H9 (cell line): ENCODE measurements around the gene OXSR1. TPM values are rescaled to one million over a fixed set of nuclear protein-coding genes. Genes with fewer than 3 reads are reported as not detected.

ENCODE experiments used
- DNase-seq: peaks from one replicate; pipeline ENCODE4 v3.0.0-alpha.2; 2017
- H2AFZ ChIP-seq: one replicate; pipeline ENCODE4 v1.6.1; 2013; ENCODE audit warnings: mild to moderate bottlenecking, low read length, control low read depth, moderate library complexity
- H2AK5ac ChIP-seq: 2 replicates; pipeline ENCODE4 v1.6.1; 2013; ENCODE audit warnings: low read length, control low read depth, mixed read lengths; ENCODE audit not compliant: insufficient read length
- H2BK120ac ChIP-seq: one replicate; pipeline ENCODE4 v1.6.1; 2013; ENCODE audit warnings: low read depth, mild to moderate bottlenecking, low read length, control low read depth, inconsistent platforms; ENCODE audit not compliant: poor library complexity, severe bottlenecking
- H2BK12ac ChIP-seq: 2 replicates; pipeline ENCODE4 v1.6.1; 2013; ENCODE audit warnings: low read length, control low read depth, mixed read lengths, low read depth; ENCODE audit not compliant: insufficient read length
- H2BK15ac ChIP-seq: 2 replicates; pipeline ENCODE4 v1.6.1; 2013; ENCODE audit warnings: low read depth, low read length, control low read depth
- H2BK20ac ChIP-seq: one replicate; pipeline ENCODE4 v1.6.1; 2013; ENCODE audit warnings: low read depth, mild to moderate bottlenecking, low read length, control low read depth, inconsistent platforms; ENCODE audit not compliant: poor library complexity, severe bottlenecking
- H2BK5ac ChIP-seq: 2 replicates; pipeline ENCODE4 v1.6.1; 2013; ENCODE audit warnings: low read length, control low read depth, mixed read lengths; ENCODE audit not compliant: insufficient read length
- H3K14ac ChIP-seq: 2 replicates; pipeline ENCODE4 v1.6.1; 2013; ENCODE audit warnings: low read length, control low read depth; ENCODE audit not compliant: insufficient read depth
- H3K18ac ChIP-seq: 2 replicates; pipeline ENCODE4 v1.6.1; 2013; ENCODE audit warnings: low read depth, mild to moderate bottlenecking, mixed read lengths, low read length, control low read depth; ENCODE audit not compliant: insufficient read length
- H3K23ac ChIP-seq: 2 replicates; pipeline ENCODE4 v1.6.1; 2013; ENCODE audit warnings: low read length, control low read depth, mixed read lengths, low read depth; ENCODE audit not compliant: insufficient read length
- H3K23me2 ChIP-seq: 2 replicates; pipeline ENCODE4 v1.6.1; 2013; ENCODE audit warnings: low read depth, mild to moderate bottlenecking, mixed read lengths, low read length, control low read depth; ENCODE audit not compliant: insufficient read length, poor library complexity, severe bottlenecking
- H3K27ac ChIP-seq: 2 replicates; pipeline ENCODE4 v1.5.1; 2013; ENCODE audit warnings: low read length, control low read depth, mixed read lengths, low read depth; ENCODE audit not compliant: insufficient read length
- H3K27me3 ChIP-seq: 2 replicates; pipeline ENCODE4 v1.6.1; 2013; ENCODE audit warnings: low read length, control low read depth, inconsistent platforms; ENCODE audit not compliant: insufficient read depth
- H3K4ac ChIP-seq: 2 replicates; pipeline ENCODE4 v1.6.1; 2013; ENCODE audit warnings: low read depth, mild to moderate bottlenecking, control low read depth, inconsistent platforms, low read length, moderate library complexity
- H3K4me1 ChIP-seq: 2 replicates; pipeline ENCODE4 v1.6.1; 2013; ENCODE audit warnings: low read length, control low read depth, inconsistent platforms; ENCODE audit not compliant: insufficient read depth
- H3K4me2 ChIP-seq: 2 replicates; pipeline ENCODE4 v1.6.1; 2013; ENCODE audit warnings: low read length, control low read depth, mixed read lengths; ENCODE audit not compliant: insufficient read length, insufficient read depth
- H3K56ac ChIP-seq: 2 replicates; pipeline ENCODE4 v1.6.1; 2013; ENCODE audit warnings: low read depth, mild to moderate bottlenecking, mixed read lengths, low read length, control low read depth; ENCODE audit not compliant: insufficient read length
- H3K79me1 ChIP-seq: 2 replicates; pipeline ENCODE4 v1.6.1; 2013; ENCODE audit warnings: low read depth, mild to moderate bottlenecking, moderate library complexity, low read length, control low read depth, inconsistent platforms; ENCODE audit not compliant: insufficient read depth, poor library complexity, severe bottlenecking
- H3K79me2 ChIP-seq: 2 replicates; pipeline ENCODE4 v1.6.1; 2013; ENCODE audit warnings: low read length, control low read depth, inconsistent platforms; ENCODE audit not compliant: insufficient read depth
- H3K9ac ChIP-seq: 2 replicates; pipeline ENCODE4 v1.6.1; 2013; ENCODE audit warnings: low read length, control low read depth, mixed read lengths; ENCODE audit not compliant: insufficient read length; ENCODE audit errors: extremely low read depth
- H3K9me3 ChIP-seq: one replicate; pipeline ENCODE4 v1.6.1; 2013; ENCODE audit warnings: low read depth, low read length, inconsistent platforms; ENCODE audit not compliant: control insufficient read depth
- H3T11ph ChIP-seq: one replicate; pipeline ENCODE4 v1.6.1; 2013; ENCODE audit warnings: mild to moderate bottlenecking, low read length, control low read depth, inconsistent platforms
- H4K20me1 ChIP-seq: one replicate; pipeline ENCODE4 v1.6.1; 2013; ENCODE audit not compliant: control insufficient read depth, insufficient read length, insufficient read depth
- H4K5ac ChIP-seq: 2 replicates; pipeline ENCODE4 v1.6.1; 2013; ENCODE audit warnings: low read depth, mild to moderate bottlenecking, mixed read lengths, low read length, control low read depth; ENCODE audit not compliant: insufficient read length
- H4K8ac ChIP-seq: replicated peaks from 2 replicates; pipeline ENCODE4 v1.6.1; 2013; ENCODE audit warnings: low read length, control low read depth, mixed read lengths, low read depth; ENCODE audit not compliant: insufficient read length
- H4K91ac ChIP-seq: 2 replicates; pipeline ENCODE4 v1.6.1; 2013; ENCODE audit warnings: low read depth, mild to moderate bottlenecking, moderate library complexity, mixed read lengths, low read length, control low read depth; ENCODE audit not compliant: insufficient read length
- H3K27ac Mint-ChIP-seq, 3 experiments: 2 replicates in 2 of 3; 3 replicates in 1 of 3; pipeline ENCODE4 v1.8.0; 2020 to 2021; ENCODE audit warnings: mixed read lengths in 3 of 3, mild to moderate bottlenecking in 1 of 3, moderate library complexity in 1 of 3
- H3K27me3 Mint-ChIP-seq: 2 replicates; pipeline ENCODE4 v1.8.0; 2021; ENCODE audit warnings: low read depth, mild to moderate bottlenecking, moderate library complexity, mixed read lengths
- H3K36me3 Mint-ChIP-seq, 3 experiments: 2 replicates in 2 of 3; 3 replicates in 1 of 3; pipeline ENCODE4 v1.8.0; 2020 to 2021; ENCODE audit warnings: low read depth in 3 of 3, mixed read lengths in 3 of 3; ENCODE audit not compliant: insufficient read depth in 1 of 3
- H3K4me1 Mint-ChIP-seq, 2 experiments: 2 replicates each; pipeline ENCODE4 v1.8.0; 2020; ENCODE audit warnings: mixed read lengths in 2 of 2
- H3K4me3 Mint-ChIP-seq, 2 experiments: 2 replicates in 1 of 2; 3 replicates in 1 of 2; pipeline ENCODE4 v1.8.0; 2020 to 2021; ENCODE audit warnings: mild to moderate bottlenecking in 2 of 2, mixed read lengths in 2 of 2, moderate library complexity in 1 of 2
- H3K9me3 Mint-ChIP-seq, 2 experiments: 2 replicates in 1 of 2; 3 replicates in 1 of 2; pipeline ENCODE4 v1.8.0; 2020; ENCODE audit warnings: mild to moderate bottlenecking in 2 of 2, mixed read lengths in 2 of 2, moderate library complexity in 1 of 2
- CTCF ChIP-seq: fragments of 200-600 bp; sonication (generic); conservative IDR thresholded peaks from 3 replicates; pipeline ENCODE4 v1.8.0; 2021; ENCODE audit warnings: antibody characterized with exemption, mild to moderate bottlenecking
- WGBS: extraction: QIAGEN DNeasy Blood & Tissue Kit; methylation state at CpG from one replicate; pipeline ENCODE4 v1.1.7; 2013; ENCODE audit warnings: missing lambda C conversion rate, low lambda C conversion rate, mixed read lengths; ENCODE audit not compliant: insufficient read length; ENCODE audit errors: extremely low coverage; 5-methylcytosine and 5-hydroxymethylcytosine counted together
- total RNA-seq: library from RNA; stranded (reverse); gene quantifications from 2 replicates; pipeline ENCODE4 v1.2.1, GENCODE V29; 2021

Gene OXSR1
- total RNA-seq, 1 experiment from 2014 or later: 54.1 TPM

DNA sequence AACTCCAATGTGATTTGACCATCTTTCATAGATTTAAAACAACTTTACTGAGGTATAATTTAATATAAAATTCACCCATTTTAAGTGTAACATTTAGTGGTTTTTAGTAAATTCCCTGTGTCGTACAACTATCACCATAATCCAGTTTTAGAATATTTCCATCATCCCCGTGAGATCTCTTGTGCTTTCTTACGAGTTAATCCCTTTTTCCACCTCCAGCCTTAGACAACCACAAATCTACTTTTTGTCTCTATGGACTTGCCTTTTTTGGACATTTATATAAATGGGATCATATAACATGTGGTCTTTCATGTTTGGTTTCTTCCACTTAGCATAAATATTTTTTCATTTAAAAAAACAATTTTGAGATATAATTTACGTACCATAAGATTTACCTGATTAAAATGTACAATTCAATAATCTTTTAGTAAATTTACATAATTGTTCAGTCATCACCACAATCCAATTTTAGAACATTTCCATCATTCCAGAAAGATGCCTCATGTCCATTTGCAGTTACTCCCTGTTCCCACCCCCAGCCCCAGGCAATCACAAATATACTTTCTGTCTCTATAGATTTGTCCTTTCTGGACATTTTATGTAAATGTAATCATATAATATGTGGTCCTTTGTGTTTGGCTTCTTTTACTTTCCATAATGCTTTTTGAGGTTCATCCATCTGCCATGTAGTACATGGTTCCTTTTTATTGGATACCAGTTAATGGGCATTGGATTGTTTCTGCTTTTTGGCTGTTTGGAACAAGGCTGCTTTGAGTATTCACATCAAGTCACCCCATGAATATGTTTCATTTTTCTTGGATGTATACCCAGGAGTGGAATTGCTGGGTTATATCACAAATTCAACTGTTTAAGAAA is 3.1 kb downstream of the OXSR1 start:
- H3K4me1 ChIP-seq: no peaks in the 10 kb centered on the region
- H3K79me1 ChIP-seq: peaks cover 4% of the 10 kb centered on the region
- H2BK20ac ChIP-seq: no peak overlapping the region
- peaks cover 19% of the 10 kb centered on the region; the same call in 1 of the 2 replicates for H3K79me2 ChIP-seq
- no peak overlapping the region for H3T11ph ChIP-seq
- peaks cover 27 to 29% of the 10 kb centered on the region in 2 experiments for H3K4me1 Mint-ChIP-seq
- H4K91ac ChIP-seq: no peak overlapping the region
- no CpG with 5 or more reads among the region's 4 CpGs for WGBS
- H3K4ac ChIP-seq: no peak overlapping the region
- no peak overlapping the region for H3K9ac ChIP-seq
- peaks cover 0 to 4% (median 0%) of the 10 kb centered on the region in 3 experiments; a peak in 1 of 7 replicates for H3K36me3 Mint-ChIP-seq
- H4K5ac ChIP-seq: no peak overlapping the region
- H3K27me3 ChIP-seq: no peaks in the 10 kb centered on the region
- no peak overlapping the region for H2BK120ac ChIP-seq
- H3K23me2 ChIP-seq: peaks cover 3% of the 10 kb centered on the region
- no peak overlapping the region for H2BK12ac ChIP-seq
- no peak overlapping the region for H2BK15ac ChIP-seq
- no peak overlapping the region for H3K56ac ChIP-seq
- no peak overlapping the region for H3K27ac Mint-ChIP-seq
- no peak overlapping the region for H3K23ac ChIP-seq
- no peak for TF ChIP-seq CTCF
- no peak overlapping the region for H3K4me3 Mint-ChIP-seq
- H2AK5ac ChIP-seq: no peak overlapping the region
- no peaks in the 10 kb centered on the region for H3K9me3 Mint-ChIP-seq
- H3K14ac ChIP-seq: no peak overlapping the region
- H4K8ac ChIP-seq: no peak overlapping the region
- H3K27ac ChIP-seq: no peak overlapping the region
- 0 out of 2 replicates have a peak, but pooled peaks cover 3% of the 10 kb centered on the region for H3K27me3 Mint-ChIP-seq
- H3K18ac ChIP-seq: no peak overlapping the region
- H2BK5ac ChIP-seq: no peak overlapping the region
- no peak overlapping the region for H2AFZ ChIP-seq
- no peak for DNase-seq
- no peaks in the 10 kb centered on the region for H4K20me1 ChIP-seq
- no peak overlapping the region for H3K4me2 ChIP-seq
- no peaks in the 10 kb centered on the region for H3K9me3 ChIP-seq
